Duodenal mucosa (tissue), 2 donors: ENCODE measurements around the gene PARD3B.

ENCODE experiments used
- H3K27ac ChIP-seq: one replicate; pipeline ENCODE4 v1.7.0; 2013; ENCODE audit warnings: low read depth, low read length
- H3K27me3 ChIP-seq, 2 donors: one replicate each; pipeline ENCODE4 v1.7.0; 2013; ENCODE audit warnings: low read length in 2 of 2, control low read depth in 1 of 2; ENCODE audit not compliant: insufficient read depth in 2 of 2, control insufficient read depth in 1 of 2
- H3K36me3 ChIP-seq, 2 donors: one replicate each; pipeline ENCODE4 v1.7.0; 2013; ENCODE audit warnings: low read length in 2 of 2, control low read depth in 1 of 2; ENCODE audit not compliant: insufficient read depth in 2 of 2, control insufficient read depth in 1 of 2
- H3K4me1 ChIP-seq, 2 donors: one replicate each; pipeline ENCODE4 v1.7.0; 2013; ENCODE audit warnings: low read length in 2 of 2, control low read depth in 1 of 2; ENCODE audit not compliant: insufficient read depth in 2 of 2, control insufficient read depth in 1 of 2
- H3K4me3 ChIP-seq, 2 donors: one replicate each; pipeline ENCODE4 v1.7.0; 2013; ENCODE audit warnings: low read length in 2 of 2, low read depth in 1 of 2
- H3K9ac ChIP-seq, 2 donors: one replicate each; pipeline ENCODE4 v1.7.0; 2013; ENCODE audit warnings: low read length in 2 of 2, low read depth in 1 of 2
- H3K9me3 ChIP-seq, 2 donors: one replicate each; pipeline ENCODE4 v1.7.0; 2013; ENCODE audit warnings: low read length in 2 of 2, control low read depth in 1 of 2; ENCODE audit not compliant: control insufficient read depth in 1 of 2

PARD3B gene

GRCh38 chr2:205284334-205284733 lies 739.1 kb downstream of the PARD3B start:
- Histone ChIP-seq H3K9me3 (no peaks in the 10 kb centered on the region), H3K4me3 (no peak overlapping the region), H3K27me3 (no peaks in the 10 kb centered on the region), H3K36me3 (no peaks in the 10 kb centered on the region), H3K4me1 (no peaks in the 10 kb centered on the region), H3K27ac (no peak overlapping the region), H3K9ac (no peak overlapping the region)

- no peak overlapping the region for H3K4me3 ChIP-seq
- H3K27ac ChIP-seq: no peak overlapping the region
- H3K9ac ChIP-seq: no peak overlapping the region
- no peaks in the 10 kb centered on the region for H3K27me3 ChIP-seq
- H3K9me3 ChIP-seq: no peaks in the 10 kb centered on the region
- no peaks in the 10 kb centered on the region for H3K36me3 ChIP-seq
- H3K4me1 ChIP-seq: no peaks in the 10 kb centered on the region
Measured at GRCh38 chr2:205287316-205287715, 742.0 kb downstream of the PARD3B start.

GRCh38 chr2:205288686-205289085 lies 743.4 kb downstream of the PARD3B start:
- no peaks in the 10 kb centered on the region for H3K36me3 ChIP-seq
- H3K27ac ChIP-seq: no peak overlapping the region
- H3K27me3 ChIP-seq: no peaks in the 10 kb centered on the region
- H3K4me3 ChIP-seq: no peak overlapping the region
- H3K9ac ChIP-seq: no peak overlapping the region
- H3K4me1 ChIP-seq: no peaks in the 10 kb centered on the region
- H3K9me3 ChIP-seq: no peaks in the 10 kb centered on the region

- Histone ChIP-seq H3K36me3 (no peaks in the 10 kb centered on the region), H3K9ac (no peak overlapping the region), H3K9me3 (no peaks in the 10 kb centered on the region), H3K27ac (no peak overlapping the region), H3K4me1 (no peaks in the 10 kb centered on the region), H3K4me3 (no peak overlapping the region), H3K27me3 (no peaks in the 10 kb centered on the region)
Measured at GRCh38 chr2:205290299-205290698, 745.0 kb downstream of the PARD3B start.

GRCh38 chr2:205292665-205293295 lies 747.5 kb downstream of the PARD3B start:
- Histone ChIP-seq H3K4me1 (no peaks in the 10 kb centered on the region), H3K9ac (no peak overlapping the region), H3K27me3 (no peaks in the 10 kb centered on the region), H3K36me3 (no peaks in the 10 kb centered on the region), H3K9me3 (no peaks in the 10 kb centered on the region), H3K4me3 (no peak overlapping the region), H3K27ac (no peak overlapping the region)

- Histone ChIP-seq H3K27me3 (no peaks in the 10 kb centered on the region), H3K9me3 (no peaks in the 10 kb centered on the region), H3K4me1 (no peaks in the 10 kb centered on the region), H3K36me3 (no peaks in the 10 kb centered on the region), H3K4me3 (no peak overlapping the region), H3K9ac (no peak overlapping the region), H3K27ac (no peak overlapping the region)
Measured at GRCh38 chr2:205293559-205293958, 748.3 kb downstream of the PARD3B start.

GRCh38 chr2:205296959-205297358 lies 751.7 kb downstream of the PARD3B start:
- no peaks in the 10 kb centered on the region for H3K9me3 ChIP-seq
- H3K27ac ChIP-seq: no peak overlapping the region
- no peak overlapping the region for H3K9ac ChIP-seq
- H3K36me3 ChIP-seq: peaks cover 0 to 4% of the 10 kb centered on the region in 2 donors
- H3K4me1 ChIP-seq: no peaks in the 10 kb centered on the region
- H3K4me3 ChIP-seq: no peak overlapping the region
- no peaks in the 10 kb centered on the region for H3K27me3 ChIP-seq

- Histone ChIP-seq H3K27ac (no peak overlapping the region), H3K9me3 (no peaks in the 10 kb centered on the region), H3K27me3 (no peaks in the 10 kb centered on the region), H3K4me1 (no peaks in the 10 kb centered on the region), H3K36me3 (peaks cover 0 to 4% of the 10 kb centered on the region in 2 donors), H3K4me3 (no peak overlapping the region), H3K9ac (no peak overlapping the region)
Measured at GRCh38 chr2:205297368-205297767, 752.1 kb downstream of the PARD3B start.

- Histone ChIP-seq H3K36me3 (peaks cover 0 to 4% of the 10 kb centered on the region in 2 donors), H3K4me1 (no peaks in the 10 kb centered on the region), H3K27me3 (no peaks in the 10 kb centered on the region), H3K27ac (no peak overlapping the region), H3K4me3 (no peak overlapping the region), H3K9ac (no peak overlapping the region), H3K9me3 (no peaks in the 10 kb centered on the region)
Measured at GRCh38 chr2:205297846-205298245, 752.6 kb downstream of the PARD3B start.

- H3K4me3 ChIP-seq: no peak overlapping the region
- no peaks in the 10 kb centered on the region for H3K4me1 ChIP-seq
- no peaks in the 10 kb centered on the region for H3K9me3 ChIP-seq
- no peaks in the 10 kb centered on the region for H3K27me3 ChIP-seq
- H3K36me3 ChIP-seq: no peaks in the 10 kb centered on the region
- no peak overlapping the region for H3K9ac ChIP-seq
- H3K27ac ChIP-seq: no peak overlapping the region
Measured at GRCh38 chr2:205311201-205311600, 765.9 kb downstream of the PARD3B start.

- Histone ChIP-seq H3K9ac (no peak overlapping the region), H3K4me3 (no peak overlapping the region), H3K36me3 (no peaks in the 10 kb centered on the region), H3K27ac (no peak overlapping the region), H3K27me3 (no peaks in the 10 kb centered on the region), H3K9me3 (peaks cover 0 to 4% of the 10 kb centered on the region in 2 donors), H3K4me1 (no peaks in the 10 kb centered on the region)
Measured at GRCh38 chr2:205321231-205321630, 776.0 kb downstream of the PARD3B start.
